HG03039 (cell line): Measurements from ENCODE around the gene PPM1D.
"Not testable (repeated sequence)": the region's sequence is repeated elsewhere in the genome, so short reads cannot be mapped to it uniquely, and the experiment has no call there.

ENCODE experiments used
- ATAC-seq: cut with Tn5 transposase; IDR thresholded peaks from one replicate; pipeline ENCODE4 v1.9.1; 2021; ENCODE audit warnings: mild to moderate bottlenecking, moderate library complexity; ENCODE audit not compliant: unreplicated experiment

PPM1D gene

DNA sequence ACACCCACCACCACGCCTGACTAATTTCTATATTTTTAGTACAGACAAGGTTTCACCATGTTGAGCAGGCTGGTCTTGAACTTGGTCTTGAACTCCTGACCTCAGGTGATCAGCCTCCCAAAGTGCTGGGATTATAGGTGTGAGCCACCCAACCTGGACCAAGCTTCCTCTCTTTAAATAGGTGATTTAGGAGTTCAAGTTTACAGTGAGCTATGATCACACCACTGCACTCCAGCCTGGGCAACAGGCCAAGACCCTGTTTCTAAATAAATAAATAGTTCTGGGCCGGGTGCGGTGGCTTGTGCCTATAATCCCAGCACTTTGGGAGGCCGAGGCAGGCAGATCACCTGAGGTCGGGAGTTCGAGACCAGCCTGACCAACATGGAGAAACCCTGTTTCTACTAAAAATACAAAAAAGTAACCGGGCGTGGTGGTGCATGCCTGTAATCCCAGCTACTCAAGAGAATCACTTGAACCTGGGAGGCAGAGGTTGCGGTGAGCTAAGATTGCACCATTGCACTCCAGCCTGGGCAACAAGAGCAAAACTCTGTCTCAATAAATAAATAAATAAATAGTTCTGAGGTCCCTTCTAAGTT lies 6.5 kb upstream of the PPM1D start:
- ATAC-seq, result not testable (repeated sequence)

GRCh38 chr17:60594170-60594569 lies 5.8 kb upstream of the PPM1D start:
- not testable (repeated sequence) for ATAC-seq

GRCh38 chr17:60594734-60595133 lies 5.3 kb upstream of the PPM1D start:
- no peak for ATAC-seq

GRCh38 chr17:60597297-60597696 lies 2.7 kb upstream of the PPM1D start:
- ATAC-seq, result no peak

GRCh38 chr17:60598001-60598736 lies 1.8 kb upstream of the PPM1D start:
- ATAC-seq, result no peak

GRCh38 chr17:60599220-60599619 lies 773 bp upstream of the PPM1D start:
- ATAC-seq, result no peak

- peak; percentile 10 for ATAC-seq
Measured at GRCh38 chr17:60600490-60601446, 775 bp downstream of the PPM1D start.

DNA sequence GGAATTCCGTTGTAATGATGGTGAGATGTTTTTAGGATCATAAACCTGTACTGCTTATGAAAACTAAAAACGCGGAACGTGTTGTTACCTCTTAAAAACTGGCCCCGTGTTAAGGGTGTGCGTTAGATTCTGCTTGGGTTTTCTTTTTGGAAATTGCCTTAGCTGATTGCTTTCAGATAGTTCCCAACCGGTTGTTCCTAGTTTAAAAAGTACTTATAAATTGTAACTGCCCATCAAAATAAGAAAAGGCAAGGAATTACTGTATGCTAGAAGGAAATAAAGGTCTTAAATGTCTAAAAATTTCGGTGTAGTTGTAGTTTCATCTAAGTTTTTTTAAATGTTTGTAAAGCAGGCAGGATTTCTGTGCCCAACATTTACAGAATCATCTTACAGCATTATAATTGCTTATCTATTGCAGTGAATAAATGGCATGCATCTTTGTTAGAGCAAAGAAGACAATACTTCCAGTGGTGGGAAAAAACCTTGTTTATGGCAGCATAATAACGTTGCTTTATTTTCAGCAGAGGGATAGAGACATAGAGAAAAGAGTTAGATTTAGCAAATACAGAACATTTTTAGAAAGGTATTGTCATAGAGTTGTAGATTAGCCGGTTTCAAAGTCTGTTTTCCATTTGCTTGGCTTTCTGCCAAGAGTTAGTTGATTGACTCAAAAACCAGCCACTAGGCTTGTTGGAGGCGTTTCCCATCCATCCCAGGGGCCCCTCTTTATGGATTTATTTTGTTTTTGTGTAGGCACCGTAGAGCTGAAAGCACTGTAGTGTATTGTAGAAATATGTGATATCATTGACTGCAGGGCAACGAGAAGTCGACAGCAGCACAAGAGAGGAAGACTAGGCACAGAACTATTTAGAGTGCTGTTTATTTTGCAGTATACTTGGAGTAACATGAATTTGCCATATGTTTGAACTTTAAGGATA lies 1.7 kb downstream of the PPM1D start:
- ATAC-seq, result no peak

- no peak for ATAC-seq
Measured at GRCh38 chr17:60602385-60602742, 2.4 kb downstream of the PPM1D start.

GRCh38 chr17:60602871-60603270 lies 2.9 kb downstream of the PPM1D start:
- no peak for ATAC-seq

DNA sequence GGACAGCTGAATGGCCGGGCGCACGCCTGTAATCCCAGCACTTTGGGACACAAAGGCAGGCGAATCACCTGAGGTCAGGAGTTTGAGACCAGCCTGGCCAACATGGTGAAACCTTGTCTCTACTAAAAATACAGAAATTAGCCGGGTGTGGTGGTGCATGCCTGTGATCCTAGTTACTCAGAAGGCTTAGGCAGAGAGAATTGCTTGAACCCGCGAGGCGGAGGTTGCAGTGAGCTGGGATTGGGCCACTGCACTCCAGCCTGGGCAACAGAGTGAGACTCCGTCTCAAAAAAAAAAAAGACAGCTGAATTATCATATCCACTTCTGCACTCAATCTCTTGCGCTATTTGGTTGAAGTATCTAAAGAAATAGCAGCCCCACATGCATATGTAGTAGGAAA lies 3.5 kb downstream of the PPM1D start:
- not testable (repeated sequence) for ATAC-seq

DNA sequence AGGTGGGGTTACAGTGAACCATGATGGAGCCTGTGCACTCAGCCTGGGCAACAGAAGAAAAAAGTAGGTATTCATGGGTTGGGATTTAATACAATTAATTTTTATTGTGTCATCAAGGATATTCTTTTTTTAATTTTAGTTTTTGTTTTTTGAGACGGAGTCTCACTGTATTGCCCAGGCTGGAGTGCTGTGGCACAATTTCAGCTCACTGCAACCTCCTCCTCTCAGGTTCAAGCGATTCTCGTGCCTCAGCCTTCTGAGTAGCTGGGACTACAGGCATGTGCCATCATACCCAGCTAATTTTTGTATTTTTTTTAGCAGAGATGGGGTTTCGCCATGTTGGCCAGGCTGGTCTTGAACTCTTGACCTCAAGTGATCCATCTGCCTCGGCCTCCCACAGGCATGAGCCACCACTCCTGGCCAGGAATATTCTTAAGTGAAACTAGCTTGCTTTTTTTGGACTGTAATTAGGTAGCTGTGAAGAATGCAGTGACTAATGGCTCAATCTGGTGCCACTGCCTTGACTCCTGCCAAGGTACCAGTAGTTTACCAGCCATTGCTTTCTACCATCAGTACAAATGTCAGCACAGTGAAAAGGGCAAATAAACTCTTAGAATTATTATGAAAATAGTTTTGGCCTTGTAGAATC lies 4.8 kb downstream of the PPM1D start:
- ATAC-seq, result no peak

DNA sequence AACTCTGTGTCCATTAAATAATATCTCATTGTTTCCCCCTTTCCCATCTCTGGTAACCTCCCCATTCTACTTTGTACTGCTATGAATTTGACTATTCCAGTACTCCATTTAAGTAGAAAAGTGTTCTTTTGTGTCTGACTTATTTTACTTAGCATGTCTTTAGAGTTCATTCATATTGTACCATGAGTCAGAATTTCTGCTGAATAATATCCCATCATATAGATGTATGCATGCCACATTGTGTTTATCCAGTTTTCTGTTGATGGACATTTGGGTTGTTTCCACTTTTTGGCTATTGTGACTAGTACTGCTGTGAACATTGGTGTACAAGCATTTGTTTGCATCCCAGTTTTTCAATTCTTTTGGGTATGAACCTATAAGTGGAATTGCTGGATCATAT lies 6.0 kb downstream of the PPM1D start:
- ATAC-seq, result no peak

GRCh38 chr17:60610473-60610872 lies 10.5 kb downstream of the PPM1D start:
- ATAC-seq, result no peak

DNA sequence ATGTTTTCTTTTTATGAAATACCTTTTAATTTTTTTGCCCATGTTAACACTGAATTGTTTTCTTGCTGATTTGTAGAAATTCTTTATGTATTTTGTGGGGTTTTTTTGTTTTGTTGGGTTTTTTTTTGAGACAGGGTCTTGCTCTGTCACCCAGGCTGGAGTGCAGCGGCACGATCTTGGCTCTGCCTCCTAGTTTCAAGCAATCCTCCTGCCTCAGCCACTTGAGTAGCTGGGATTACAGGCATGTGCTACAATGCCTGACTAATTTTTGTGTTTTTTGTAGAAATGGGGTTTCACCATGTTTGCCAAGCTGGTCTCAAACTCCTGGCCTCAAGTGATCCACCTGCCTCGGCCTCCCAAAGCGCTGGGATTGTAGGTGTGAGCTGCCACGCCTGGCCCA lies 11.3 kb downstream of the PPM1D start:
- ATAC-seq, result not testable (repeated sequence)

DNA sequence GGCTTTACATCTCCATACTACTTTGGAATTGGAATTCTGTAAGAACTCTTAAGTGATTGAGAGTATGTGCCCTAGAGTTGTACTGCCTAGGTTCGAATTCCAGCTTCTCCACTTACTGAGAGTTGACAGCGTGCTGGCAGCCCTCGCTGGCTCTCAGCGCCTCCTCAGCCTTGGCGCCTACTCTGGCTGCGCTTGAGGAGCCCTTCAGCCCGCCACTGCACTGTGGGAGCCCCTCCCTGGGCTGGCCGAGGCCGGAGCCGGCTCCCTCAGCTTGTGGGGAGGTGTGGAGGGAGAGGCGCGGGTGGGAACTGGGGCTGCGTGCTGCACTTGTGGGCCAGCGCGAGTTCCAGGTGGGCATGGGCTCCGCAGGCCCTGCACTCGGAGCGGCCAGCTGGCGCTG lies 13.3 kb downstream of the PPM1D start:
- no peak for ATAC-seq

- not testable (repeated sequence) for ATAC-seq
Measured at GRCh38 chr17:60613796-60614195, 13.8 kb downstream of the PPM1D start.

DNA sequence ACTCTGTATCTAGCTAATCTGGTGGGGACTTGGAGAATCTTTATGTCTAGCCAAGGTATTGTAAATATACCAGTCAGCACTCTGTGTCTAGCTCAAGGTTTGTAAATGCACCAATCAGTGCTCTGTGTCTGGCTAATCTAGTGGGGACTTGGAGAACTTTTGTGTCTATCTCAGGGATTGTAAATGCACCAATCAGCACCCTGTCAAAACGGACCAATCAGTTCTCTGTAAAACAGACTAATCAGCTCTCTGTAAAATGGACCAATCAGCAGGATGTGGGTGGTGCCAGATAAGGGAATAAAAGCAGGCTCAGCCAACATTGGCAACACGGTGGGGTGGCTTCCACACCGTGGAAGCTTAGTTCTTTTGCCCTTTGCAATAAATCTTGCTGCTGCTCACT lies 14.3 kb downstream of the PPM1D start:
- ATAC-seq, result not testable (repeated sequence)

DNA sequence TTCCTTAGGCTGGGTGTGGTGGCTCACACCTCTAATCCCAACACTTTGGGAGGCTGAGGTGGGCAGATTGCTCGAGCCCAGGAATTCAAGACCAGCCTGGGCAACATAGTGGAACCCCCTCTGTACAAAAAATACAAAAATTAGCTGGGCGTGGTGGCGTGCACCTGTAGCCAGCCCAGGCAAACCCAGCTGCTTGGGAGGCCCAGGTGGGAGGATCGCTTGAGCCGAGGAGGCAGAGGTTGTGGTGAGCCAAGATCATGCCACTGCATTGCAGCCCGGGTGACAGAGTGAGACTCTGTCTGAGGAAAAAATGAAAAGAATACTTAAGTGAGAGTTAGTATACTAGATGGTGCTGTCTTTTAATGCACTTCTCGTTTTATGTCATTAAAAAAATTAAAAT lies 15.1 kb downstream of the PPM1D start:
- no peak for ATAC-seq

DNA sequence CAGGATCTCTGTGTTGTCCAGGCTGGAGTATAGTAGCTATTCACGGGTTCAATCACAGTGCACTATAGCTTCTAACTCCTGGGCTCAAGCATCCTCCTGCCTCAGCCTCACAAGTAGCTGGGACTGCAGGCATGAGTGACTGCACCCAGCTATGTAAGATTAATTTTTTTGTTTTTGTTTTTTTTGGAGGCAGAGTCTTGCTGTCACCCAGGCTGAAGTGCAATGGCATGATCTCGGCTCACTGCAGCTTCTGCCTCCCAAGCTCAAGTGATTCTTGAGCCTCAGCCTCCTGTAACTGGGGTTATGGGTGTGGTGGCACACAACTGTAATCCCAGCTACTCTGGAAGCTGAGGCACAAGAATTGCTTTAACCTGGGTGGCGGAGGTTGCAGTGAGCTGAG lies 15.8 kb downstream of the PPM1D start:
- no peak for ATAC-seq
